CD14-positive monocyte (primary cell): ENCODE data around the gene LRCH4. TPM values are rescaled to one million over a fixed set of nuclear protein-coding genes. Genes with fewer than 3 reads are reported as not detected.

Source experiments
- DNase-seq, 3 donors: peaks; one replicate each; pipeline ENCODE4 v3.0.0-alpha.2; 2011 to 2022
- H2AFZ ChIP-seq: 2 replicates; pipeline ENCODE4 v1.6.0; 2012; ENCODE audit warnings: mild to moderate bottlenecking, low read depth, low read length, inconsistent platforms; ENCODE audit not compliant: insufficient read depth, poor library complexity, severe bottlenecking
- H3K27ac ChIP-seq, 2 donors: 1 replicate in 1 of 2; 2 replicates in 1 of 2; pipeline ENCODE4 v1.5.1; 2012 to 2013; ENCODE audit warnings: low read length in 2 of 2, control low read depth in 1 of 2, inconsistent platforms in 1 of 2, low read depth in 1 of 2, mild to moderate bottlenecking in 1 of 2
- H3K27me3 ChIP-seq, 2 donors: one replicate each; pipeline versions ENCODE4 v1.6.0 to v1.6.1; 2011 to 2013; ENCODE audit warnings: low read length in 2 of 2; ENCODE audit not compliant: control insufficient read depth in 2 of 2, insufficient read depth in 2 of 2
- H3K36me3 ChIP-seq, 2 donors: replicated peaks in 1 of 2; 1 replicate in 1 of 2; 2 replicates in 1 of 2; pipeline versions ENCODE4 v1.5.1 to v1.6.1; 2012 to 2013; ENCODE audit warnings: low read length in 2 of 2, control low read depth in 1 of 2, inconsistent platforms in 1 of 2, mild to moderate bottlenecking in 1 of 2; ENCODE audit not compliant: insufficient read depth in 2 of 2, control insufficient read depth in 1 of 2
- H3K4me1 ChIP-seq, 2 donors: 1 replicate in 1 of 2; 2 replicates in 1 of 2; pipeline versions ENCODE4 v1.5.1 to v1.6.1; 2012 to 2013; ENCODE audit warnings: low read length in 2 of 2, control low read depth in 1 of 2, inconsistent platforms in 1 of 2, mild to moderate bottlenecking in 1 of 2, moderate library complexity in 1 of 2; ENCODE audit not compliant: insufficient read depth in 2 of 2, control insufficient read depth in 1 of 2
- H3K4me2 ChIP-seq: replicated peaks from 2 replicates; pipeline ENCODE3; 2012; ENCODE audit warnings: low read length, moderate library complexity, mild to moderate bottlenecking; ENCODE audit not compliant: poor library complexity, severe bottlenecking; ENCODE audit errors: extremely low read depth
- H3K4me3 ChIP-seq, 3 experiments: fragments of 200-600 bp in 1 of 3; sonication (generic) in 1 of 3; replicated peaks in 1 of 3; 1 replicate in 2 of 3; 2 replicates in 1 of 3; pipeline ENCODE4 v1.5.1; 2011 to 2013; ENCODE audit warnings: low read length in 3 of 3, mild to moderate bottlenecking in 3 of 3, control low read depth in 2 of 3, low read depth in 2 of 3, inconsistent platforms in 1 of 3, moderate library complexity in 1 of 3
- H3K79me2 ChIP-seq: 2 replicates; pipeline ENCODE4 v1.6.0; 2012; ENCODE audit warnings: mild to moderate bottlenecking, control low read depth, inconsistent platforms, low read length, moderate library complexity; ENCODE audit not compliant: insufficient read depth
- H3K9ac ChIP-seq: 2 replicates; pipeline ENCODE4 v1.6.0; 2017; ENCODE audit warnings: low read length, mild to moderate bottlenecking; ENCODE audit not compliant: insufficient read depth, poor library complexity, severe bottlenecking
- H3K9me3 ChIP-seq, 2 donors: replicated peaks in 1 of 2; 1 replicate in 1 of 2; 2 replicates in 1 of 2; pipeline versions ENCODE4 v1.5.1 to v1.6.1; 2012 to 2013; ENCODE audit warnings: low read length in 2 of 2, control low read depth in 1 of 2; ENCODE audit not compliant: control insufficient read depth in 1 of 2, insufficient read depth in 1 of 2
- H4K20me1 ChIP-seq: 2 replicates; pipeline ENCODE4 v1.6.0; 2012; ENCODE audit warnings: mild to moderate bottlenecking, low read length, control low read depth, moderate library complexity; ENCODE audit not compliant: insufficient read depth
- H3K27ac Mint-ChIP-seq, 7 donors: one replicate each; pipeline ENCODE4 v1.8.0; 2020; ENCODE audit warnings: mild to moderate bottlenecking in 7 of 7, mixed read lengths in 7 of 7, moderate library complexity in 6 of 7, inconsistent platforms in 2 of 7
- H3K27me3 Mint-ChIP-seq, 3 donors: one replicate each; pipeline ENCODE4 v1.8.0; 2021 to 2022; ENCODE audit warnings: low read depth in 3 of 3, mild to moderate bottlenecking in 3 of 3, mixed read lengths in 3 of 3, moderate library complexity in 3 of 3, inconsistent platforms in 1 of 3
- H3K36me3 Mint-ChIP-seq, 2 donors: one replicate each; pipeline ENCODE4 v1.8.0; 2020; ENCODE audit warnings: mixed read lengths in 2 of 2, inconsistent platforms in 1 of 2, mild to moderate bottlenecking in 1 of 2
- H3K4me1 Mint-ChIP-seq: one replicate; pipeline ENCODE4 v1.8.0; 2020; ENCODE audit warnings: mild to moderate bottlenecking, mixed read lengths
- H3K4me3 Mint-ChIP-seq, 2 donors: one replicate each; pipeline ENCODE4 v1.8.0; 2020; ENCODE audit warnings: mild to moderate bottlenecking in 2 of 2, mixed read lengths in 2 of 2, moderate library complexity in 1 of 2
- H3K9me3 Mint-ChIP-seq, 7 donors: one replicate each; pipeline ENCODE4 v1.8.0; 2020 to 2022; ENCODE audit warnings: mixed read lengths in 7 of 7, mild to moderate bottlenecking in 6 of 7, moderate library complexity in 6 of 7, inconsistent platforms in 2 of 7
- WGBS: methylation state at CpG from one replicate; pipeline ENCODE4 v1.1.5; 2013; ENCODE audit warnings: missing lambda C conversion rate; ENCODE audit not compliant: insufficient coverage; 5-methylcytosine and 5-hydroxymethylcytosine counted together
- intact Hi-C, 2 donors: fragments of 100-400 bp; cut with micrococcal nuclease; formaldehyde crosslinking; loops; one replicate each; pipeline versions ENCODE4 v1.15.0 to v1.15.1; 2023
- polyA plus RNA-seq, 3 donors: library from polyadenylated mRNA; depleted of rRNA in 1 of 3; unstranded in 2 of 3; stranded (reverse) in 1 of 3; fragments of 300-500 nt in 2 of 3; fragments of >200 nt in 1 of 3; fragmentation: Illumina TruSeq in 2 of 3; gene quantifications; 1 replicate in 2 of 3; 2 replicates in 1 of 3; pipeline ENCODE4 v1.2.3, GENCODE V29; 2012 to 2021
- TF ChIP-seq, protein P1 (sequence below): fragments of 200-600 bp; IDR thresholded peaks from one replicate; pipeline ENCODE4 v1.8.0; 2022; ENCODE audit warnings: antibody characterized with exemption, mild to moderate bottlenecking

Gene LRCH4
- polyA plus RNA-seq, 3 donors = 132 to 286 (median 134) TPM

DNA sequence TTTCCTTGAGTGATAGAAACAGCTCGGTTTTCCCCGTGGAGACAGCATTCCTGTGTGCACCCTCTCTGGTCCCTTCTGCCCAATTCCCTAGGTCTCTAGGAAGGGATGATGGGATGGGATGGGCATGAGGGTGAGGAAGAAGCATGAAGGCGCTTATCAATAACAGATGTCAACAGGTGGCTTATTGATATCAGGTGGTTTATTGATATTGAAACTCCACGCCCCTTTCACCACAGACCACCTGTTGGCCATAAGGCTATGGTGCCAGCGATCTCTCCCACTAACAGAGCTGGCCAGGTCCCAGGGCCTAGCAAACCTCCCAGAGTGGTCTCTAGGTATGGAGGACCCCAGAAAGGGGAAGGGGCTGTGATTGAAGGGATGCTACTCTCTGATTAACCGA lies 34.3 kb upstream of the LRCH4 start:
- H2AFZ ChIP-seq = no peak overlapping the region
- Mint-ChIP-seq H3K27me3 (peaks cover 0 to 12% (median 5%) of the 10 kb centered on the region in 3 donors), H3K36me3 (peaks cover 8 to 18% of the 10 kb centered on the region in 2 donors), H3K4me3 (no peak overlapping the region), H3K4me1 (peaks cover 3% of the 10 kb centered on the region), H3K9me3 (peaks cover 0 to 3% (median 0%) of the 10 kb centered on the region in 7 donors), H3K27ac (no peak overlapping the region)
- no peak overlapping the region for H3K9ac ChIP-seq
- H3K4me3 ChIP-seq = no peak overlapping the region
- H3K79me2 ChIP-seq = no peaks in the 10 kb centered on the region
- H4K20me1 ChIP-seq = no peaks in the 10 kb centered on the region
- WGBS = 90% methylated on average over 1 of the region's 6 CpGs
- no peak overlapping the region for H3K27ac ChIP-seq
- TF ChIP-seq, protein P1, sequence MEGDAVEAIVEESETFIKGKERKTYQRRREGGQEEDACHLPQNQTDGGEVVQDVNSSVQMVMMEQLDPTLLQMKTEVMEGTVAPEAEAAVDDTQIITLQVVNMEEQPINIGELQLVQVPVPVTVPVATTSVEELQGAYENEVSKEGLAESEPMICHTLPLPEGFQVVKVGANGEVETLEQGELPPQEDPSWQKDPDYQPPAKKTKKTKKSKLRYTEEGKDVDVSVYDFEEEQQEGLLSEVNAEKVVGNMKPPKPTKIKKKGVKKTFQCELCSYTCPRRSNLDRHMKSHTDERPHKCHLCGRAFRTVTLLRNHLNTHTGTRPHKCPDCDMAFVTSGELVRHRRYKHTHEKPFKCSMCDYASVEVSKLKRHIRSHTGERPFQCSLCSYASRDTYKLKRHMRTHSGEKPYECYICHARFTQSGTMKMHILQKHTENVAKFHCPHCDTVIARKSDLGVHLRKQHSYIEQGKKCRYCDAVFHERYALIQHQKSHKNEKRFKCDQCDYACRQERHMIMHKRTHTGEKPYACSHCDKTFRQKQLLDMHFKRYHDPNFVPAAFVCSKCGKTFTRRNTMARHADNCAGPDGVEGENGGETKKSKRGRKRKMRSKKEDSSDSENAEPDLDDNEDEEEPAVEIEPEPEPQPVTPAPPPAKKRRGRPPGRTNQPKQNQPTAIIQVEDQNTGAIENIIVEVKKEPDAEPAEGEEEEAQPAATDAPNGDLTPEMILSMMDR = no peak
- no peaks in the 10 kb centered on the region for H3K9me3 ChIP-seq
- H3K4me2 ChIP-seq = no peak overlapping the region
- intact Hi-C loops = no loop called here
- H3K36me3 ChIP-seq = no peaks in the 10 kb centered on the region
- DNase-seq = no peak
- no peaks in the 10 kb centered on the region for H3K4me1 ChIP-seq
- H3K27me3 ChIP-seq = no peaks in the 10 kb centered on the region

DNA sequence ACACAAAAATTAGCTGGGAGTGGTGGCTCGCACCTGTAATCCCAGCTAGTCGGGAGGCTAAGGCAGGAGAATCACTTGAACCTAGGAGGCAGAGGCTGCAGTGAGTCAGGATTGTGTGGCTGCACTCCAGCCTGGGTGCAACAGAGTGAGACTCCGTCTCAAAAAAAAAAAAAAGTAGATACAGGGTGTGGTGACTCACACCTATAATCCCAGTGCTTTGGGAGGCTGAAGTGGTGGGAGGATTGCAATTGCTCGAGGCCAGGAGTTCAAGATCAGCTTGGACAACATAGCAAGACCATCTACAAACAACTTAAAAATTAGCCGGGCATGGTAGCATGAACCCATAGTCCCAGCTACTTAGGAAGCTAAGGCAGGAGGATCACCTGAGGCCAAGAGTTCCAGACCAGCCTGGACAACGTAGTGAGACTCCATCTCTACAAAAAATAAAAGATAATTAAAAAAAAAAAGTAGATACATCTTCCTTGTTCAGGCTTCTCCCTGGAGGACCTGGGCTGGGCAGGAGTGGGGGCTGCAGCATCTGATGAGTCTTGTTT lies 28.5 kb upstream of the LRCH4 start:
- H3K36me3 Mint-ChIP-seq = peaks cover 17 to 18% of the 10 kb centered on the region in 2 donors
- peaks cover 0 to 1% (median 0%) of the 10 kb centered on the region in 7 donors for H3K9me3 Mint-ChIP-seq
- Histone ChIP-seq H3K27me3 (no peaks in the 10 kb centered on the region), H3K9ac (no peak overlapping the region), H3K36me3 (no peaks in the 10 kb centered on the region), H2AFZ (no peak overlapping the region), H3K4me1 (peaks cover 22 to 27% of the 10 kb centered on the region in 2 donors), H3K79me2 (peaks cover 4% of the 10 kb centered on the region), H3K4me3 (no peak overlapping the region), H4K20me1 (no peaks in the 10 kb centered on the region), H3K9me3 (no peaks in the 10 kb centered on the region), H3K4me2 (no peak overlapping the region), H3K27ac (no peak overlapping the region)
- DNase-seq = peak in 1 of 3 donors; percentile 28
- 100% methylated on average over 1 of the region's 6 CpGs for WGBS
- H3K4me3 Mint-ChIP-seq = peak overlapping the region in 1 of 2 donors; percentile 97
- peaks cover 0 to 6% (median 1%) of the 10 kb centered on the region in 3 donors for H3K27me3 Mint-ChIP-seq
- intact Hi-C loops = loop anchor here in 1 of 2 donors (5.0 kb wide), 1 partner anchor 273 kb away; the partner anchor contains the start of gene UFSP1
- TF ChIP-seq, protein P1 = no peak
- peak overlapping the region in 1 of 7 donors; percentile 45 for H3K27ac Mint-ChIP-seq
- H3K4me1 Mint-ChIP-seq = peaks cover 19% of the 10 kb centered on the region
